IPS-18c (cell line): ENCODE data around the gene SECISBP2L.
A peak's percentile ranks its signal among the peaks of the same experiment; 100 is the strongest.
"Not testable (repeated sequence)": the region's sequence is repeated elsewhere in the genome, so short reads cannot be mapped to it uniquely, and the experiment has no call there.

Experiments used
- H3K4me3 ChIP-seq: 2 replicates; pipeline ENCODE4 v1.7.0; 2013; ENCODE audit warnings: low read depth, mild to moderate bottlenecking, low read length, moderate library complexity; ENCODE audit not compliant: insufficient read depth
- H3K9me3 ChIP-seq: one replicate; pipeline ENCODE4 v1.6.1; 2013; ENCODE audit warnings: mild to moderate bottlenecking, low read length, moderate library complexity; ENCODE audit not compliant: control insufficient read depth, insufficient read depth

Gene SECISBP2L, protein sequence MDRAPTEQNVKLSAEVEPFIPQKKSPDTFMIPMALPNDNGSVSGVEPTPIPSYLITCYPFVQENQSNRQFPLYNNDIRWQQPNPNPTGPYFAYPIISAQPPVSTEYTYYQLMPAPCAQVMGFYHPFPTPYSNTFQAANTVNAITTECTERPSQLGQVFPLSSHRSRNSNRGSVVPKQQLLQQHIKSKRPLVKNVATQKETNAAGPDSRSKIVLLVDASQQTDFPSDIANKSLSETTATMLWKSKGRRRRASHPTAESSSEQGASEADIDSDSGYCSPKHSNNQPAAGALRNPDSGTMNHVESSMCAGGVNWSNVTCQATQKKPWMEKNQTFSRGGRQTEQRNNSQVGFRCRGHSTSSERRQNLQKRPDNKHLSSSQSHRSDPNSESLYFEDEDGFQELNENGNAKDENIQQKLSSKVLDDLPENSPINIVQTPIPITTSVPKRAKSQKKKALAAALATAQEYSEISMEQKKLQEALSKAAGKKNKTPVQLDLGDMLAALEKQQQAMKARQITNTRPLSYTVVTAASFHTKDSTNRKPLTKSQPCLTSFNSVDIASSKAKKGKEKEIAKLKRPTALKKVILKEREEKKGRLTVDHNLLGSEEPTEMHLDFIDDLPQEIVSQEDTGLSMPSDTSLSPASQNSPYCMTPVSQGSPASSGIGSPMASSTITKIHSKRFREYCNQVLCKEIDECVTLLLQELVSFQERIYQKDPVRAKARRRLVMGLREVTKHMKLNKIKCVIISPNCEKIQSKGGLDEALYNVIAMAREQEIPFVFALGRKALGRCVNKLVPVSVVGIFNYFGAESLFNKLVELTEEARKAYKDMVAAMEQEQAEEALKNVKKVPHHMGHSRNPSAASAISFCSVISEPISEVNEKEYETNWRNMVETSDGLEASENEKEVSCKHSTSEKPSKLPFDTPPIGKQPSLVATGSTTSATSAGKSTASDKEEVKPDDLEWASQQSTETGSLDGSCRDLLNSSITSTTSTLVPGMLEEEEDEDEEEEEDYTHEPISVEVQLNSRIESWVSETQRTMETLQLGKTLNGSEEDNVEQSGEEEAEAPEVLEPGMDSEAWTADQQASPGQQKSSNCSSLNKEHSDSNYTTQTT

GRCh38 chr15:49046220-49047102, at the start of gene SECISBP2L:
TSS of gene SECISBP2L (minus strand) at chr15:49046446. CDS start at chr15:49046299, 147 bp downstream.
- no peaks in the 10 kb centered on the region for H3K9me3 ChIP-seq
- peak within 1 kb of the TSS; percentile 90 for H3K4me3 ChIP-seq

DNA sequence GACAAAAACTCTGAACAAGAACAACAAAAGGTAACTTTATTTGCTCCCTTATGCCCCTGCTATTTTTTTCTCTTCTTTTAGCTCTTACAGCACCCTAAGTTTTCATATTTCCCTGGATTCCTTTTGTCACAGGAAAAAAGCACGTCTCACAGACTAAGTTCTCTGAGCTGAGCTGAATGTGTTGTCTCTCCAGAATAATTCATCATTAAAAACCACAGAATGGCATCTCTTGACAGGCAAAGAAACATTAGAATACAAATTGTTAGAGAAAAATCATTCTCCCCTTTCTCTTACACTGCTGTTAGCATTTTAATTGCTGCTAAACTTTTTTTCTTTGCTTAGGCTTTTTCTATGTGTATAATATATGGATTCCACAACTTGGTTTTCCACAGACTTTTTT, 48.7 kb upstream of the SECISBP2L start:
- no peaks in the 10 kb centered on the region for H3K9me3 ChIP-seq
- H3K4me3 ChIP-seq: no peak overlapping the region

- Histone ChIP-seq H3K4me3 (no peak overlapping the region), H3K9me3 (no peaks in the 10 kb centered on the region)
Observed at GRCh38 chr15:49093252-49094105, 47.2 kb upstream of the SECISBP2L start.

- Histone ChIP-seq H3K9me3 (no peaks in the 10 kb centered on the region), H3K4me3 (no peak overlapping the region)
Observed at GRCh38 chr15:49088996-49089395, 42.8 kb upstream of the SECISBP2L start.

GRCh38 chr15:49085696-49086459, 39.6 kb upstream of the SECISBP2L start:
- no peaks in the 10 kb centered on the region for H3K9me3 ChIP-seq
- H3K4me3 ChIP-seq: no peak overlapping the region

DNA sequence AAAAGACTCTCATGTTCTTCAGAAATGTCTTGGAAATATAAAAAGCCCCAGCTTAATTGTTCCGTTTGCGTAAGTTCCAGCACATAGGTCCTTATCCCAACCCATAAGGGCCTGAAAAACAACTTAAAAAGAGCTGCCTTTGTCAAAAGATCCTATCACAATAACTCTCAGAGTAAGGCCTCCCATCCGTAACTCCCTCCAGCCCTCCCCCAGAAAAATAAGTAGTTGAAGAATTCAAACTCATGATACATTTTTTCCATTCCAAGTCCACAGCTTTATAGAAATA, 38.0 kb upstream of the SECISBP2L start:
- H3K4me3 ChIP-seq: no peak overlapping the region
- no peaks in the 10 kb centered on the region for H3K9me3 ChIP-seq

GRCh38 chr15:49083401-49084284, 37.4 kb upstream of the SECISBP2L start:
- no peaks in the 10 kb centered on the region for H3K9me3 ChIP-seq
- no peak overlapping the region for H3K4me3 ChIP-seq

DNA sequence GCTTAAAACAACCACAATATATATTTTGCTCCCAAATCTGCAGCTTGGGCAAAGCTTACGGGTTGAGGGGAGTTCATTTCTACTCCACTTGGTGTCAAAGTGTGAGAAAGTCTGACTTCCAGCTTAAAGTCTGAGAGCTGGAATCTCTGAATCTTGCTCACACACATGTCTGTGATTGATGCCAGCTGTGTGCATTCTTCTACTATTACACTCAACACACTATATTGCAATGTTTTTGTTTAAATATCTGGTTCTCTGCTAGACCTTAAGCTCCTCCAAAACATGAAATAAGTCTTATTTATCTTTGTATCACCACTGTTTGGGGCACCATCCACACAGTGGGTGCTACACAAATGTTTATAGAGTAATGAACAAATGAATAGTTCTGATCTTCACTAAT, 36.7 kb upstream of the SECISBP2L start:
- H3K4me3 ChIP-seq: no peak overlapping the region

GRCh38 chr15:49079340-49080039, 33.2 kb upstream of the SECISBP2L start:
- Histone ChIP-seq H3K4me3 (no peak overlapping the region), H3K9me3 (no peaks in the 10 kb centered on the region)

More for the DNA sequence above, 36.7 kb upstream of the SECISBP2L start:
- H3K9me3 ChIP-seq: no peaks in the 10 kb centered on the region

DNA sequence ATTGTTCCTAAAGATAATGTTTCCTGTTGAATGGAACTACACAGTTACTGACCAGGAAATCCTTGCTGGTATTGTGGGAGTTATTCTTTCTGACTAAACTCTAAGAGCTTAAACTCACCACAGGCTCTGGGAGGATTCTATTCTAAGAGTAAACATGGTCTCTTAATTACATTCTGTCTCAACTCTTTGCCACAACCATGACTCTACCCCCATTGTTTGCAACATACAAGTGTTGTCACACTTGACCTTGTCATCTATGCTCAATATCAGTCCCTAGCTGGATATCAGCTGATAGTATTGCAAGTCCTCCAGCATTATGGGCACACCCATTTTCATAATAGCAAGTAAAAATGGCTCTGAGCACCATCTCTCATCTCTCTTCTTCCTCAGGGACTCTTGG, 29.6 kb upstream of the SECISBP2L start:
- H3K9me3 ChIP-seq: no peaks in the 10 kb centered on the region
- H3K4me3 ChIP-seq: no peak overlapping the region

DNA sequence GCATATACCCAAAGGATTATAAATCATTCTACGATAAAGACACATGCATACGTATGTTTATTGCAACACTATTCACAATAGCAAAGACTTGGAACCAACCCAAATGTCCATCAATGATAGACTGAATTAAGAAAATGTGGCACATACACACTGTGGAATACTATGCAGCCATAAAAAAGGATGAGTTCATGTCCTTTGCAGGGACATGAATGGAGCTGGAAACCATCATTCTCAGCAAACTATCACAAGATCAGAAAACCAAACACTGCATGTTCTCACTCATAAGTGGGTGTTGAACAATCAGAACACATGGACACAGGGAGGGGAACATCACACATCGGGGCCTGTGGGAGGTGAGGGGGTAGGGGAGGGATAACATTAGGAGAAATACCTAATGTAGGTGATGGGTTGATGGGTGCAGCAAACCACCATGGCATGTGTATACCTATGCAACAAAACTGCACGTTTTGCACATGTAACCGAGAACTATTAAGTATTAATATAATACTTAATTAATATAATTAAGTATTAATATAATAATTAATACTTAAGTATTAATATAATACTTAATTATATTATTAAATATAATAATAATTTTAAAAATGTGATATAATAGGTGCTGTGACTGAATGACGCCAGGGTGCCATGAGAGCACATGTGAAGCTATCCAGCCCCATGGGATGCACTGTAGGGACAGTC, 28.5 kb upstream of the SECISBP2L start:
- H3K9me3 ChIP-seq, H3K4me3 ChIP-seq: not testable (repeated sequence)

GRCh38 chr15:49066372-49066771, 20.1 kb upstream of the SECISBP2L start:
- Histone ChIP-seq H3K4me3 (no peak overlapping the region), H3K9me3 (no peaks in the 10 kb centered on the region)

DNA sequence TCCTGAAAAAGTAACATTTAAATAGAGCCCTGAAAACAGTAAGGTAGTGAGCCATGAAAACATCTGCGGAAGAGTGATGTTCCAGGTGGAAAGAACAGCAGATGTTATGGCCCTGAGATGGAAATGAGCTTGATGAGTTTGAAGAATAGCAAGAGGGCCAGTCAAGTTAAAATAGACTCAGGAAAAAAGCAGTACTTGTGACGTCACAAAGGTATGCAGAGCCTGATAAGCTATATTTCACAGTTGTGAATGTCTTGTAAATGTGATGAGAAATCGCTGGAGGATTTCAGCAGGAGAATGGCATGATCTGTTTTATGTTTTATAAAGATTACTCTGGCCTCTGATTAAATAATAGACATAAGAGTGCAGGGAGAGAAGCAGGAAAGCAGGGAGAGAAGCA, 18.6 kb upstream of the SECISBP2L start:
- H3K4me3 ChIP-seq: no peak overlapping the region
- H3K9me3 ChIP-seq: no peaks in the 10 kb centered on the region

DNA sequence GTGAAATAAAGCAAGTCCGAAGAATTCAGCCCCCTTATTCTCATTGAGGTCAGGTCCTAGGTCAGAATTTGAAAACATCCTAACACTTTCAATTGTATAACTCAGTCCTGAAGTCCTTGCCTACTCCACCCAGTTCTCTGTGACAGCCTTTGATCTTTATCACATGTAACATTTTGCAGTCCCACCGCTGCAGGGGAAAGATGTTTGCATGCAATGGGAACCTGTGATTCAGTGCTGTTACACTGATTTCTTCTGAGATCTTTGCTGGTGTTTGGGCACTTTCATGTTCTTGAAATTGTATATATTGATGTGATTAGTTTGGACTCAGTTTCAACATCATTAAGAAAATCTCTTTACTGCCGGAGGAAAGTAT, 18.0 kb upstream of the SECISBP2L start:
- no peak overlapping the region for H3K4me3 ChIP-seq

More for the DNA sequence above, 18.0 kb upstream of the SECISBP2L start:
- H3K9me3 ChIP-seq: no peaks in the 10 kb centered on the region
